ENCODE results near the gene LILRB4. TPM values are rescaled to one million over a fixed set of nuclear protein-coding genes. Genes with fewer than 3 reads are reported as not detected.
"Not testable (repeated sequence)": the region's sequence is repeated elsewhere in the genome, so short reads cannot be mapped to it uniquely, and the experiment has no call there.

The LILRB4 gene
- total RNA-seq, 1 donor from 2014 or later, result not detected

DNA sequence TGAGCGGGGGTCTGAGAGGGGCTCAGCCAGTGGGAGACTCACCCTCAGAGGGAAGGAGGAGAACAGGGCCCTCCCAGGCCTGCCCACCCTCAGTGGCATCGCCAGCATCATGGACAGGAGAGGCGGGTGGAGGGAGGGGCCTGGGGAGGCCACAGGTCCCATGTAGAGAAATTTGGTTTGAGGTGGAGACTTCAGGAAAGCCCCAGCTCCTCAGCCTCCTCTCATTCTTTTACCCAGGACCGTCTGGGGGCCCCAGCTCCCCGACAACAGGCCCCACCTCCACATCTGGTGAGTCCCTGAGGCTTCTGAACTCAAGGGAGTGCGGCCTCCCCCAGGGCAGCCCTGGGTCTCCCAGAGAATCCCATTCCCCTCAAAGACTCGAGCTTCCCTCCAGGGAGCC lies 29.4 kb upstream of the LILRB4 start:
- no peaks in the 10 kb centered on the region for H3K79me2 ChIP-seq (ENCODE audit: insufficient read depth, low read length)
- Mint-ChIP-seq H3K27me3 (ENCODE audit: low read depth, unreplicated experiment) (no peaks in the 10 kb centered on the region), H3K9me3 (ENCODE audit: unreplicated experiment) (peaks cover 17% of the 10 kb centered on the region), H3K36me3 (ENCODE audit: low read depth, unreplicated experiment) (no peaks in the 10 kb centered on the region), H3K27ac (ENCODE audit: unreplicated experiment) (no peak overlapping the region), H3K4me3 (ENCODE audit: unreplicated experiment) (no peak overlapping the region), H3K4me1 (ENCODE audit: low read depth, unreplicated experiment) (no peaks in the 10 kb centered on the region)
- H3K4me1 ChIP-seq (ENCODE audit: insufficient read depth, low read length), result no peaks in the 10 kb centered on the region
- H3K9me3 ChIP-seq (ENCODE audit: insufficient read depth, low read depth, low read length), result peaks cover 3% of the 10 kb centered on the region
- no peak overlapping the region for H3K4me2 ChIP-seq (ENCODE audit: low read length)
- H3K36me3 ChIP-seq (ENCODE audit: insufficient read depth, low read length), result no peaks in the 10 kb centered on the region
- DNase-seq (ENCODE audit: low read depth) (no peak), FAIRE-seq (no peak)
- no peak overlapping the region for H3K9ac ChIP-seq (ENCODE audit: low read length)
- no peak overlapping the region for H2AFZ ChIP-seq (ENCODE audit: low read depth, low read length)
- TF ChIP-seq EZH2 (IDR thresholded peaks at IDR 0.05; ENCODE audit: insufficient read depth, low read length), result no peak
- TF ChIP-seq, protein P1, sequence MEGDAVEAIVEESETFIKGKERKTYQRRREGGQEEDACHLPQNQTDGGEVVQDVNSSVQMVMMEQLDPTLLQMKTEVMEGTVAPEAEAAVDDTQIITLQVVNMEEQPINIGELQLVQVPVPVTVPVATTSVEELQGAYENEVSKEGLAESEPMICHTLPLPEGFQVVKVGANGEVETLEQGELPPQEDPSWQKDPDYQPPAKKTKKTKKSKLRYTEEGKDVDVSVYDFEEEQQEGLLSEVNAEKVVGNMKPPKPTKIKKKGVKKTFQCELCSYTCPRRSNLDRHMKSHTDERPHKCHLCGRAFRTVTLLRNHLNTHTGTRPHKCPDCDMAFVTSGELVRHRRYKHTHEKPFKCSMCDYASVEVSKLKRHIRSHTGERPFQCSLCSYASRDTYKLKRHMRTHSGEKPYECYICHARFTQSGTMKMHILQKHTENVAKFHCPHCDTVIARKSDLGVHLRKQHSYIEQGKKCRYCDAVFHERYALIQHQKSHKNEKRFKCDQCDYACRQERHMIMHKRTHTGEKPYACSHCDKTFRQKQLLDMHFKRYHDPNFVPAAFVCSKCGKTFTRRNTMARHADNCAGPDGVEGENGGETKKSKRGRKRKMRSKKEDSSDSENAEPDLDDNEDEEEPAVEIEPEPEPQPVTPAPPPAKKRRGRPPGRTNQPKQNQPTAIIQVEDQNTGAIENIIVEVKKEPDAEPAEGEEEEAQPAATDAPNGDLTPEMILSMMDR (IDR thresholded peaks at IDR 0.05; ENCODE audit: insufficient read depth, low read depth, low read length), result no peak
- no peak overlapping the region for H3K27ac ChIP-seq (ENCODE audit: low read depth, low read length)
- no peaks in the 10 kb centered on the region for H3K27me3 ChIP-seq (ENCODE audit: insufficient read depth, low read length)
- no peak overlapping the region for H3K4me3 ChIP-seq (ENCODE audit: insufficient read depth, low read depth, low read length)
- H4K20me1 ChIP-seq (ENCODE audit: insufficient read depth, low read length), result no peaks in the 10 kb centered on the region

GRCh38 chr19:54636081-54636480 lies 26.7 kb upstream of the LILRB4 start:
- not testable (repeated sequence) for H3K27ac ChIP-seq (ENCODE audit: low read depth, low read length); H3K4me3 Mint-ChIP-seq (ENCODE audit: unreplicated experiment); H3K9me3 ChIP-seq (ENCODE audit: insufficient read depth, low read depth, low read length); H3K27me3 ChIP-seq (ENCODE audit: insufficient read depth, low read length); H4K20me1 ChIP-seq (ENCODE audit: insufficient read depth, low read length); H3K36me3 ChIP-seq (ENCODE audit: insufficient read depth, low read length); FAIRE-seq; DNase-seq (ENCODE audit: low read depth); H3K27me3 Mint-ChIP-seq (ENCODE audit: low read depth, unreplicated experiment); H3K4me2 ChIP-seq (ENCODE audit: low read length); H3K79me2 ChIP-seq (ENCODE audit: insufficient read depth, low read length); H3K9me3 Mint-ChIP-seq (ENCODE audit: unreplicated experiment); H3K27ac Mint-ChIP-seq (ENCODE audit: unreplicated experiment); H3K4me1 Mint-ChIP-seq (ENCODE audit: low read depth, unreplicated experiment); H3K4me3 ChIP-seq (ENCODE audit: insufficient read depth, low read depth, low read length); H3K36me3 Mint-ChIP-seq (ENCODE audit: low read depth, unreplicated experiment); H2AFZ ChIP-seq (ENCODE audit: low read depth, low read length); H3K9ac ChIP-seq (ENCODE audit: low read length); H3K4me1 ChIP-seq (ENCODE audit: insufficient read depth, low read length)

DNA sequence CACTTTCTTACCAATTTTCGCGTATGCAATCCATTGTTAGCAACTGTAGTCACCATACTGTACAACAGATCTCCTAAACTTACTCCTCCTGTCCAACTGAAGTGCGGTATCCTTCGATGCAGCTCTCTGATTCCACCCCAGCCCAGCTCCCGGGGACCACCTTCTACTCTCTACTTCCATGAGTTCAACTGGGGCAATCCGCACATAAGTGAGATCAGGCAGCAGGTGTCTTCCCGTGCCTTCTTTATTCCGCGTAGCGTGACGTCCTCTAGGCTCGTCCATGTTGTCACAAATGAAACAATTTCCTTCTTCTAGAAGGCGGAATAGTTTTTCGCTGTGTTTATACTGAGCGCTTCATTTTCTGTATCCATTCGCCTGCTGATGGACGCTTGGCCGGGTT lies 24.1 kb upstream of the LILRB4 start:
- Histone ChIP-seq H3K4me1 (ENCODE audit: insufficient read depth, low read length) (no peaks in the 10 kb centered on the region), H3K4me2 (ENCODE audit: low read length) (no peak overlapping the region), H3K27me3 (ENCODE audit: insufficient read depth, low read length) (no peaks in the 10 kb centered on the region), H2AFZ (ENCODE audit: low read depth, low read length) (no peak overlapping the region), H3K36me3 (ENCODE audit: insufficient read depth, low read length) (no peaks in the 10 kb centered on the region), H3K9me3 (ENCODE audit: insufficient read depth, low read depth, low read length) (no peaks in the 10 kb centered on the region), H3K27ac (ENCODE audit: low read depth, low read length) (no peak overlapping the region), H3K4me3 (ENCODE audit: insufficient read depth, low read depth, low read length) (no peak overlapping the region), H4K20me1 (ENCODE audit: insufficient read depth, low read length) (no peaks in the 10 kb centered on the region), H3K79me2 (ENCODE audit: insufficient read depth, low read length) (no peaks in the 10 kb centered on the region), H3K9ac (ENCODE audit: low read length) (no peak overlapping the region)
- Mint-ChIP-seq H3K27ac (ENCODE audit: unreplicated experiment) (no peak overlapping the region), H3K36me3 (ENCODE audit: low read depth, unreplicated experiment) (no peaks in the 10 kb centered on the region), H3K4me3 (ENCODE audit: unreplicated experiment) (no peak overlapping the region), H3K9me3 (ENCODE audit: unreplicated experiment) (peaks cover 6% of the 10 kb centered on the region), H3K4me1 (ENCODE audit: low read depth, unreplicated experiment) (no peaks in the 10 kb centered on the region), H3K27me3 (ENCODE audit: low read depth, unreplicated experiment) (no peaks in the 10 kb centered on the region)
- FAIRE-seq, result no peak
- TF ChIP-seq, protein P1 (IDR thresholded peaks at IDR 0.05; ENCODE audit: insufficient read depth, low read depth, low read length), result no peak
- TF ChIP-seq EZH2 (IDR thresholded peaks at IDR 0.05; ENCODE audit: insufficient read depth, low read length), result no peak
- DNase-seq (ENCODE audit: low read depth), result no peak

- H3K36me3 ChIP-seq (ENCODE audit: insufficient read depth, low read length); H3K4me3 Mint-ChIP-seq (ENCODE audit: unreplicated experiment); H3K4me1 ChIP-seq (ENCODE audit: insufficient read depth, low read length); H3K79me2 ChIP-seq (ENCODE audit: insufficient read depth, low read length); H4K20me1 ChIP-seq (ENCODE audit: insufficient read depth, low read length); H3K27me3 ChIP-seq (ENCODE audit: insufficient read depth, low read length); H3K9me3 Mint-ChIP-seq (ENCODE audit: unreplicated experiment); FAIRE-seq; H3K4me1 Mint-ChIP-seq (ENCODE audit: low read depth, unreplicated experiment); H3K9ac ChIP-seq (ENCODE audit: low read length); H3K27ac Mint-ChIP-seq (ENCODE audit: unreplicated experiment); H3K9me3 ChIP-seq (ENCODE audit: insufficient read depth, low read depth, low read length); H2AFZ ChIP-seq (ENCODE audit: low read depth, low read length); H3K27me3 Mint-ChIP-seq (ENCODE audit: low read depth, unreplicated experiment); H3K4me2 ChIP-seq (ENCODE audit: low read length); DNase-seq (ENCODE audit: low read depth); H3K4me3 ChIP-seq (ENCODE audit: insufficient read depth, low read depth, low read length); H3K27ac ChIP-seq (ENCODE audit: low read depth, low read length); H3K36me3 Mint-ChIP-seq (ENCODE audit: low read depth, unreplicated experiment): not testable (repeated sequence)
These were observed 19.8 kb upstream of the LILRB4 start for GRCh38 chr19:54642953-54643352.

DNA sequence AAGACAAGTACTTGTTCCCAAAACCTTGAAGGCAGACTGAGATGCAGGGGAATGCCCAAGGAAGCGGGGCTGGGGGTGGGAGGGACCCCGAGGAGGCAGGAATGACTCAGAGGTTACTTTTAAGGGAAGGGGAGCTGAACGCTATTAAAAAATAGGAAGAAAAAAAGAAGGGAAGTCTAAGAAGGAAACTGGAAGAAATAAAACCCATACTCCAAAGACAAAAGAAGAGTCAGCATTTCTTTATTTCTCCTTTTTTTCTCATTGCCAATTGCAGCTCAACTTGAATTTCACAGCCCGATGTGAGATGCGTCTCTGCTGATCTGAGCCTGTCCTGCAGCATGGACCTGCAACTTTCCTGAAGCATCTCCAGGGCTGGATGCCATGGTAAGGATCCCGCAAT lies 19.2 kb upstream of the LILRB4 start:
- not testable (repeated sequence) for DNase-seq (ENCODE audit: low read depth); H4K20me1 ChIP-seq (ENCODE audit: insufficient read depth, low read length); H3K4me3 ChIP-seq (ENCODE audit: insufficient read depth, low read depth, low read length); H3K27ac ChIP-seq (ENCODE audit: low read depth, low read length); H3K4me3 Mint-ChIP-seq (ENCODE audit: unreplicated experiment); H2AFZ ChIP-seq (ENCODE audit: low read depth, low read length); H3K79me2 ChIP-seq (ENCODE audit: insufficient read depth, low read length); H3K27me3 ChIP-seq (ENCODE audit: insufficient read depth, low read length); H3K27me3 Mint-ChIP-seq (ENCODE audit: low read depth, unreplicated experiment); H3K4me1 ChIP-seq (ENCODE audit: insufficient read depth, low read length); H3K27ac Mint-ChIP-seq (ENCODE audit: unreplicated experiment); FAIRE-seq; H3K9me3 ChIP-seq (ENCODE audit: insufficient read depth, low read depth, low read length); H3K4me2 ChIP-seq (ENCODE audit: low read length); H3K36me3 Mint-ChIP-seq (ENCODE audit: low read depth, unreplicated experiment); H3K9ac ChIP-seq (ENCODE audit: low read length); H3K36me3 ChIP-seq (ENCODE audit: insufficient read depth, low read length); H3K9me3 Mint-ChIP-seq (ENCODE audit: unreplicated experiment); H3K4me1 Mint-ChIP-seq (ENCODE audit: low read depth, unreplicated experiment)

Data from astrocyte (in vitro differentiated cells and primary cell).